Epithelial cell of esophagus (primary cell): ENCODE measurements around the gene UMAD1.

ENCODE experiments used
- DNase-seq: peaks from one replicate; pipeline ENCODE4 v3.0.0; 2010; ENCODE audit warnings: low read depth
- H3K4me3 ChIP-seq: 2 replicates; pipeline ENCODE4 v1.5.1; 2011; ENCODE audit warnings: mild to moderate bottlenecking, low read length, control low read depth
- CTCF ChIP-seq: IDR thresholded peaks from 2 replicates; pipeline ENCODE4 v1.5.1; 2011; ENCODE audit warnings: low read depth, mild to moderate bottlenecking, low read length, control low read depth, inconsistent platforms; ENCODE audit not compliant: insufficient read depth; ENCODE audit errors: missing control alignments

Gene UMAD1

GRCh38 chr7:7830122-7830878 lies 189.7 kb downstream of the UMAD1 start:
- H3K4me3 ChIP-seq = no peak overlapping the region
- peak; percentile 67 for DNase-seq
- TF ChIP-seq CTCF = no peak

- no peak for TF ChIP-seq CTCF
- DNase-seq = no peak
- H3K4me3 ChIP-seq = no peak overlapping the region
These were observed 192.0 kb downstream of the UMAD1 start for GRCh38 chr7:7832518-7832917.

- DNase-seq = no peak
- no peak overlapping the region for H3K4me3 ChIP-seq
- no peak for TF ChIP-seq CTCF
These were observed 194.2 kb downstream of the UMAD1 start for GRCh38 chr7:7834761-7835160.

GRCh38 chr7:7841027-7841426 lies 200.5 kb downstream of the UMAD1 start:
- no peak overlapping the region for H3K4me3 ChIP-seq
- no peak for TF ChIP-seq CTCF

GRCh38 chr7:7843240-7843639 lies 202.7 kb downstream of the UMAD1 start:
- H3K4me3 ChIP-seq = no peak overlapping the region
- DNase-seq = no peak
- TF ChIP-seq CTCF = no peak

More at GRCh38 chr7:7841027-7841426, 200.5 kb downstream of the UMAD1 start:
- no peak for DNase-seq

- H3K4me3 ChIP-seq = no peak overlapping the region
- no peak for DNase-seq
- TF ChIP-seq CTCF = no peak
These were observed 203.4 kb downstream of the UMAD1 start for GRCh38 chr7:7843972-7844371.

- TF ChIP-seq CTCF = no peak
- no peak overlapping the region for H3K4me3 ChIP-seq
- DNase-seq = no peak
These were observed 207.7 kb downstream of the UMAD1 start for GRCh38 chr7:7848246-7848645.
